ENCODE data around the gene SMYD3.

GRCh38 chr1:245837718-245838117, 669.4 kb downstream of the SMYD3 start:
- TF ChIP-seq YY1 (IDR thresholded peaks at IDR 0.05; ENCODE audit: insufficient read depth, insufficient replicate concordance, low read depth, low read length) (no peak), GABPA (IDR thresholded peaks at IDR 0.05; ENCODE audit: low read depth, low read length) (no peak), GABPA (CRISPR knock-in tag; IDR thresholded peaks at IDR 0.05; ENCODE audit: low read depth) (no peak), ZKSCAN8 (CRISPR knock-in tag; IDR thresholded peaks at IDR 0.05; ENCODE audit: borderline replicate concordance) (no peak), PRDM4 (CRISPR knock-in tag; IDR thresholded peaks at IDR 0.05; ENCODE audit: borderline replicate concordance) (no peak)
- TF ChIP-seq, protein P1, sequence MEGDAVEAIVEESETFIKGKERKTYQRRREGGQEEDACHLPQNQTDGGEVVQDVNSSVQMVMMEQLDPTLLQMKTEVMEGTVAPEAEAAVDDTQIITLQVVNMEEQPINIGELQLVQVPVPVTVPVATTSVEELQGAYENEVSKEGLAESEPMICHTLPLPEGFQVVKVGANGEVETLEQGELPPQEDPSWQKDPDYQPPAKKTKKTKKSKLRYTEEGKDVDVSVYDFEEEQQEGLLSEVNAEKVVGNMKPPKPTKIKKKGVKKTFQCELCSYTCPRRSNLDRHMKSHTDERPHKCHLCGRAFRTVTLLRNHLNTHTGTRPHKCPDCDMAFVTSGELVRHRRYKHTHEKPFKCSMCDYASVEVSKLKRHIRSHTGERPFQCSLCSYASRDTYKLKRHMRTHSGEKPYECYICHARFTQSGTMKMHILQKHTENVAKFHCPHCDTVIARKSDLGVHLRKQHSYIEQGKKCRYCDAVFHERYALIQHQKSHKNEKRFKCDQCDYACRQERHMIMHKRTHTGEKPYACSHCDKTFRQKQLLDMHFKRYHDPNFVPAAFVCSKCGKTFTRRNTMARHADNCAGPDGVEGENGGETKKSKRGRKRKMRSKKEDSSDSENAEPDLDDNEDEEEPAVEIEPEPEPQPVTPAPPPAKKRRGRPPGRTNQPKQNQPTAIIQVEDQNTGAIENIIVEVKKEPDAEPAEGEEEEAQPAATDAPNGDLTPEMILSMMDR (CRISPR knock-in tag; IDR thresholded peaks at IDR 0.05): no peak
